GM08714 (cell line): Measurements from ENCODE around the gene PTCHD4.
"Not testable (repeated sequence)": the region's sequence is repeated elsewhere in the genome, so short reads cannot be mapped to it uniquely, and the experiment has no call there.

Experiments
- H3K4me3 ChIP-seq: fragments of 200-500 bp; sonication (Bioruptor generic); 2 replicates; pipeline ENCODE4 v1.5.1; 2014; ENCODE audit warnings: mild to moderate bottlenecking, low read length, inconsistent platforms
- ZNF274 ChIP-seq: IDR thresholded peaks from 2 replicates; pipeline ENCODE4 v1.6.1; 2012; ENCODE audit warnings: mild to moderate bottlenecking, low read depth, low read length

Gene PTCHD4

DNA sequence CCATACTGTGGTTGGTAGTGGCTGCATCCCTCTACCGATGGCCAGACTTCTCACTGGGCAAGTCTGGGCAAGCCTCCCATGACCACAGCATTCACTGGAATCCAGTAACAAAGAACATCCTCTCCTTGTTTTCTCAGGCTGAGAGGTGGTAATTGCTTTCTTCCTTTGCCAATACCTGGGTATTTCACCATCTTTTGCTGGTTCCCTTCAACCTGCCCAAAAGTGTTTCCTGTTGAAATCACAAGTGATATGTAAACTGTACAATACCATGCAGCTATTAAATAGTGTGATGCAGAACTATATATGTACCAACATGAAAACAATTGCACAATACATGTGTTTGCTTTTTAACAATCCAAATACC is at the start of gene PTCHD4:
TSS of gene PTCHD4 (minus strand) at position 55 of the 364 bp plus-strand sequence. CDS start 42,240 bp downstream, outside the sequence.
- H3K4me3 ChIP-seq, result no peak within 1 kb of the TSS; the same call in 1 of the 2 replicates

DNA sequence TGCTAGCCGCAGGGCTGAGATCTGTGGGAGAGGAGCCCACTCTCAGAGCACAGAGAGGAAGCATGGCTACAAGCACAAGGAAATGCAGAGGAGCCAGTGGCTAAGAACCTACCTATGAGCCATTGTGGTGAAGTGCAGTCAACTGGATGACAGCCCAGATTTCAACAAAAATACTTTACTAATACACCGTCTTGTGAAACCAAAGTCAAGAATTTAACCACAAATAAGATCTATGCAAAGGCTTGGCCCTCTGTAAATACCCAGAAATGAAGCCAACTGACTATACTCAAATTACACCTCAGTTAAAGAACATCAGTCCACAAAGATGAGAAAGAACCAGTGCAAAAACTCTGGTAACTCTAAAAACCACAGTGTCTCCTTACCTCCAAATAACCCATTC is 40.1 kb upstream of the PTCHD4 start:
- no peak for TF ChIP-seq ZNF274
- H3K4me3 ChIP-seq, result no peak overlapping the region

More for the DNA sequence above, at the start of gene PTCHD4:
- no peak for TF ChIP-seq ZNF274

DNA sequence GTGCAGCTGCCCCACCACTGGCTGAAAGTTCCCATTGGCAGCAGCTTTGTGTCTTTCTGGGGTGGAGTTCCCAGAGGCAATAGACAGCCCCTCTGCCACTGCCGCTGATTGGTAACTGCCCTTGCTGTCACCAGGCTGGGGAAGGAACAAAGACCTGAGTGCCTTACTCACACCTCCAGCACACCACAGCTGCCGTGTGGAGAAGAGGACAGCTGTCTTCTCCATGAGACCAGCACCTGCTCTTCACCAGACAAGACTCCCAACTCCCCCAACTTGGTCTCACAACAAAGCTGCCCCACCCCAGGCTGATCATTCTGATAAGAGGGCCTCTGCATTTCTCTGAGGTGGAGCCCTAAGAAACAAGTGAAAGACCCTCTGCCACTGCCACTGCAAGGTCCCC is 39.7 kb upstream of the PTCHD4 start:
- TF ChIP-seq ZNF274, result no peak
- H3K4me3 ChIP-seq, result no peak overlapping the region

DNA sequence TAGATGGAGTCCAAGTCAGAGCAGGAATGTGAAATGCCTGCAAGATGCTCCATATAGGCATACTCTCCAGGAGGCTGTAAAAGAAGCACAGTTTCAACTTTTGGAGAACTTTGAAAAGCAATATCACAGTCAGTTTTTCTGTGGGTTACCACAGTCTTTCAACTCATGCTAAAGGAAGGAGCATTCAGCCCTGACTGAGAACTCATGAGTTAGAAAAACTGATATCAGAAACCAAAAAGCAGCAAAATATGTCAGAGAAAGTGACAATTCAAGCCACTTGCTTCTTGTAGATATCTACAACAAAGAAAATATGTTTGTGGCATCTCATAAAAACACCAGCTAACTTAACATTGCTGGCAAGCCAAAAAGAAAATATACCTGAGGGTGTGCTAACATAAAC is 36.1 kb upstream of the PTCHD4 start:
- H3K4me3 ChIP-seq, result no peak overlapping the region
- no peak for TF ChIP-seq ZNF274

DNA sequence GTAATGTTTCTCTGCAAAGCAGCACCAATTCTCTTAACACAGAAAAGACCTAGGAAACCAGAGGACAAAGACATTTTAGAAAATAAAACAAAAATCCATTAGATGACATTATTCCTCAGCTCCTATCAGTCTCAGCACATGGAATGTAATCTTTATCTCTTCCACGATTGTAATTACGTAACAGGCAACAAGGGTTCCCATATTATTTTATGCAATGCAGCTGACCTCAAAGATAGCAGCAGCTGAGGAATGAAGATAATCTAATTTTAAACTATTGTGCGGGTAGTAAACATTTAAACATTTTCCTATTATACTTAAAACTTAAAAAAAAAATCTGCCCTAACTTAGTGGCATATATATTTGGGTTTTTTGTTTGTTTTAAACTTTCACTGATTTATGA is 33.0 kb upstream of the PTCHD4 start:
- H3K4me3 ChIP-seq, result no peak overlapping the region
- no peak for TF ChIP-seq ZNF274

DNA sequence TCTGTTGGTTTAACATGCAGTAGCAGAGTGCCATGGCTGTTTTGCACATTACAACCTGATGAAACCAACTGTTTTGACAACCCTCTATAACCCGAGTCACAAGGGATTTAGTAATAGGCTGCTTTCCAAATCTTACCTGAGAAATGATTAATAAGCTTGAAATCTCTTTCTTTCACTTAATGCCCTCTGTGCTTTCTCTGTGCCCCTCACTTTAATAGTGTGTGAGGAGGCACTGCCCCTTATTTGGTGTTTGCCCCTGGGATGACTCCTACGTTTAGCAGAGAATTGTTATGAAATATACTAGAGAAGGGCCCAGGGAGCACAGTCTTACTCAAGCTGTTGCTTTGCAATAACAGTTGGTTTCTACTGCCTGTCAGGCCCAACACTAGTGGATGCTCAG is 31.0 kb upstream of the PTCHD4 start:
- H3K4me3 ChIP-seq, result no peak overlapping the region
- no peak for TF ChIP-seq ZNF274

DNA sequence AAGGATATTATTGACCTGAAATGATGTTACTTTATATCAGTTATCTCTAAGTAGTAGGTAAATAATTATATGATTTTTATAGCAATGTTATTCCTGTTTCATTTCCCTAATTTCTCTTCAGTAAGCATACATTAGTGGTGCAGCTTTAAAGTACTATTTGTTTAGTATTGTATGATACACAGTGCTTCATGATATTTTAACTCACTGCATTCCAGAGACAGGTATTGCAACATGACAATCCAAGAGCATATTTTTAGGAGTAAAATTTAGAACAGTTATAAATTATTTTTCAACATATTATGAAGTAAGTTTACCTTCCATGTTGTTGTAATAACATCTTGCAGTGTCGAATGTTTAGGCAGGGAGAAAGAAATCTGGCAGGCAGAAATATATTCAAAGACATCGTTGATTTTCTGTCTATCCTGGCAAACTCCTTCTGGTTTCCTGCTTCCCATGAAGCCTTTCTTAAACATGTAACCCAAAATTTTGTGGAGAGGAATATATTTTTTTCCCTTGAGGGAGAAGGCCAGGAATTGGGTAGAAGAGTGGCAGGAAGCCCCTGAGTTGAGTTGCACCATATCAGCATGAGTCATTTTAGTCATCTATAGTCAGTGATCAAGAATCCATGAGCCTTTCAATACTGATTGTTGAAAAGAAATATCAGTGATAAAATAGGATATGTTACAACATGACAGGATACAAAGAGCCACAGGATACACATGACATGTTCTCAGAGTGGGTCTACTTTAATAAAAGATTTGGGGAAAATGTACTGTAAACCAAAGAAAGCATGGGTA is 29.0 kb upstream of the PTCHD4 start:
- H3K4me3 ChIP-seq, result no peak overlapping the region
- TF ChIP-seq ZNF274, result no peak

DNA sequence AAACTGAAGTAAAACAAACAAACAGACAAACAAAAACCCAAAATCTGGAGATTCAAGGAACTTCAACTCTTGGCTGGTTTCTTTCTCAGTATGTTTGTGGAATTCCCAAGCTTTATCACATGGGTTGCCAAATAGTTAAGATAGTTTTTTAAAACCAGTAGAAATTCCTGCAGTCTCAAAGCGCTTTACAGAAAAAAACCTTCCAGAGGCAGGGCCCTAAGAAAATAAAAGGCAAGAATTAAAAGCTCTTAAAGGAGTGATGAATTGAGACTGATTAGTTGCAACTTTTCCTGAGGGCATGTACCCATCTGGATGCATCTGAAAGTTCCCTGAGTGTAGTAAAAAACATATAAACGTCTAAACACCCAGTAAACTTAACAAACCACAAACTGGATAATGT is 25.9 kb upstream of the PTCHD4 start:
- no peak overlapping the region for H3K4me3 ChIP-seq
- TF ChIP-seq ZNF274, result no peak

DNA sequence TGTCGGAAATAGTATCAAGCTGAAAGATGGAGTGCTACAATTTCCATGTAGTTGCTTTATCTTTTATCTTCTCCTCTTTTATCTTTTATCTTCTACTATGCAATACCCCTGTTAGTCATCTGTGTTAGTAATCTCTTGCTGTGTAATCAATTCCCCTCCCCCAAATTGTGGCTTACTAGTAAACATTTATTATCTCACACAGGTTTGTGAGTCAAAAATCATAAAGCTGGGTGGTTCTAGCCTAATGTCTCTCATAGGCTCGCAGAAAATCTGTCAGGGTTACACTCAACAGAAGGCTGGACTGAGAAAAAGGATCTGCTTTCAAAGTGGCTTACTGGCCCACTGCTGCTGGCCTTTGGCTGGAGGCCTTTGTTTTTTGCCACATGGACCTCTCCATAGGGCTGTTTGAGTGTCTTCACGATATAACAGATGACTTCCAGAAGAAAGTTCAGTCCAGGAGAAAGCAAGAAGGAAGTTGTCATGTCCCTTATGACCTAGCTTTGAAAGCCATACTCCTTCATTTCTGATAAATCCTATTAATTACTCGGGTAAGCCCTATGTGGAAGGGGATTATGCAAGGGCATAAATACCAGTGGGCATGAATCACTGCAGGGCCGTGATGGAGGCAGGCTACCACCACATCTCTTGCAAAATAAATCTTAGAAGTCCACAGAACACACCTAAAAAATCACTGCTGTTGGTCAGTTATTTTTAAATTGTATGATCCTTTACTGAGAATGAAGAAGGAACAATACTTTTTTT is 24.5 kb upstream of the PTCHD4 start:
- TF ChIP-seq ZNF274, result no peak
- no peak overlapping the region for H3K4me3 ChIP-seq

DNA sequence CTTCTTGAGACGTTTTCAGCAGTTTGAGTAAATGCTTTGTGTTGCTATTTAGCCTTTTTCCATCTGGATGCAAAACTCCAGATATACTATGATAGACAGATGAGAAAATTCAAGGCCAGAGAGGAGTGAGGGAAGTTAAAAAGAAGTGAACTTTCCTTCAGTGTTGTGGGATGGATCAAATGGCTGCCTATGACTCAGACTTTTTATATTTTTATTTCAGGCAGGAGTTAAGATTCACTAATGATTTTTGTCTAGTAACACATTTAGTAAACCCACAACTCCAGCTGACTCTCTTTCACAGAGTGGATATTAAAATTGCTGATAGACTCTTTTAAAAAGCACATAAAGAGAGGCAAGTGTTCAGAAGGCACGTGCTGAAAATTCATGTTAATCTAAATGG is 23.2 kb upstream of the PTCHD4 start:
- H3K4me3 ChIP-seq, result no peak overlapping the region
- no peak for TF ChIP-seq ZNF274

DNA sequence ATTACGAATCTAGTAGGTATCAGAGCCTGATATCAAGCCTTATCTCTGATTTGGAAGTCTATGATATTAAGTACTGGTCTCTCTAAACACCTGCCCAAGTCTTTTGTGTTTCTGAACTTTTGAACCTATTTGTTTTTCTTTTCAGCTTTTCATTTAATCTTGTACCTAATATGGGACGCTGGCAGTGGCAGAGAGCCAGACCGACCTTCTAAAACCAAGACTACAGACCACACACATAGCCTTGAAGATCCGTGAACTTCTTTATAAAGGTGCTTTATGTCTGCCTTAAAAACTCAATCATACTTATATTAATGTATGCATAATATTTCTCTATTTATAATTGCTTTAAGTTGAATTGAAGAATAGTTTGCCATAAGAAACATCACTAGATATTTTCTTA is 12.6 kb upstream of the PTCHD4 start:
- no peak for TF ChIP-seq ZNF274
- no peak overlapping the region for H3K4me3 ChIP-seq

DNA sequence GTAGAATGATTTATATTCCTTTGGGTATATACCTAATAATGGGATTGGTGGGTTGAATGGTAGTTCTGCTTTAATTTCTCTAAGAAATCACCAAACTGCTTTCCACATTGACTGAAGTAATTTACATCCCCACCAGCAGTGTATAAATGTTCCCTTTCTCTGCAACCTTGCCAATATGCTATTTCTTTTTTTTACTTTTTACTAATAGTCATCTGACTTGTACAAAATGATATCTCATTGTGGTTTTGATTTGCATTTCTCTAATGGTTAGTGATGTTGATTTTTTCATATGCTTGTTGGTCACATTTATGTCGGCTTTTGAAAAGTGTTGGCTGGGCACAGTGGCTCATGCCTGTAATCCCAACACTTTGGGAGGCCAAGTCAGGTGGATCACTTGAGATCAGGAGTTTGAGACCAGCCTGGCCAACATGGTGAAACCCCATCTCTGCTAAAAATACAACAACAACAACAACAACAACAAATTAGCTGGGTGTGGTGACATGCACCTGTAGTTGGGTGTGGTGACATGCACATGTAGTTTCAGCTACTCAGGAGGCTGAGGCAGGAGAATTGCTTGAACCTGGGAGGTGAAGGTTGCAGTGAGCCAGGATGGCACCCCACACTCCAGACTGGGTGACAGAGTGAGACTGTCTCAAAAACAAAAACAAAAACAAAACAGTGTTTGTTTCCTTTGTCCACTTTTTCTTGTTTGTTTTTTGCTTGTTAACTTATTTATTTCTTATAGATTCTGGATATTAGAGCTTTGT is 11.2 kb upstream of the PTCHD4 start:
- H3K4me3 ChIP-seq, result not testable (repeated sequence)

DNA sequence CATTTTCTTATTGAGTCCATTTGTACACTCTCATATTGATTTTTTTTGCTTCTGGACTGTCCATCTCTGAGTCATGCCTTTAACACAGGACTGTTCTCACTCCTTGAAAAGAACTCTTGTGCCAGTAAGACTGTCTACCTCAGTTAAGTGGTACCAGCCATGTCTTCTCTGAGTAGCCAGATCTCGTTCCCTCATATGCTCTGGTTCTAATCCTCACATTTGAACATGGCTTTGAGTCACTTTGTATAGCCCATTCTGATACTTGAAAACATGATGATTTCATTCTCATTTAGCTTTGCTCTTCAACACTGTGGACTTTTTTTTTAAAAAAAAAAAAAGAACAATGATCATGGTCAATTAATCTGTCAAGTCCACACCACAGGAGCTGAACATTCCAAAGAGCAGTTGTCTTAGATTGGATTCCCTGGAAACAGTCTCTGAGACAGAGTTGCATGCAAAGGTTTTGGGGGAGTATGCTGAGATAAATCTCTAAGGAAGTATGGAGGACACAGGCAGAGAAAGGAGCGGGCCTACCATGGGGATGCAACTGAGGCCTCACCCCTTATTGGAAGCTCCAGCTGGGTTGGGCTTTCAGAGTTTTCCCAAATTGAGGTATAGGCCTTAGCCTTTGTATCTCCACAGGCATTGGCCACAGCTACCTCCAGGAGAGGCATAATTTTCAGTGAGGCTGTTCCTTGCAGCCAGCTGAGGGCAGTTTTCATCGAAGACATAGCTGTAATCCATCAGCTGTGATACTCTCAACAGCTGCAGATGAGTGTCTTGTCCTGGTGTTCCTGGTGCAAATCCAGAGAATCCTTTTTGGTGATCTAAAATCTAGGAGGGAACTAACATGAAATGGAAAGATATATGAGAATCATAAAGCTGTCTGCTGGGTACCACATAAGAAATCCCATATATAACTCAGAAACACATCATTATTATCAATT is 6.0 kb upstream of the PTCHD4 start:
- no peak for TF ChIP-seq ZNF274
- H3K4me3 ChIP-seq, result no peak overlapping the region

DNA sequence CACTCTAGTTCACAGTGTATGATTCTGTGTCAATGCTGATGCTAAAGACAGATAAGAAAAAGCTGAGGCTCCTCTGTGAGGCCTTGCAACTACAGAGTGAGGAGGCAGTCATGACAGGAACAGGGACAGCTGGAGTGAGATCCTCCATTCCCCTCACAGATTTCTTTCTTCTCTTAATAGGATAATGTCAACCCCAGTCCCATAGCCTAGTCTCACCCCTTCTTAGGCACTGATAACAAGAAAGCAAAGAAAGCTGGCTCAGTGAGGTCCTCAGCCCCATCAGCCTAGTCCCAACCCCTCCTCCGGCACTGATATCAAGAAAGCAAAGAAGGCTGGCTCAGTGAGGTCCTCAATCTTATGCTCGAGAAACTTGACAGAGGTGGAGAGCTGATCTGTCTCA is 2.1 kb upstream of the PTCHD4 start:
- TF ChIP-seq ZNF274, result no peak
- no peak overlapping the region for H3K4me3 ChIP-seq
